HL-60 (cell line): ENCODE measurements around the gene FAM50B.

Experiments used
- DNase-seq, 2 experiments: peaks; one replicate each; pipeline ENCODE4 v3.0.0-alpha.2; 2010 to 2020; ENCODE audit warnings: low read depth in 1 of 2, low spot score in 1 of 2
- H3K27ac ChIP-seq: fragments of 250-450 bp; sonication (Bioruptor Pico); replicated peaks from 2 replicates; pipeline ENCODE4 v1.5.1; 2020; ENCODE audit warnings: mild to moderate bottlenecking, moderate library complexity
- H3K27me3 ChIP-seq: fragments of 250-450 bp; sonication (Bioruptor Pico); 2 replicates; pipeline ENCODE4 v1.5.1; 2021; ENCODE audit warnings: mild to moderate bottlenecking, moderate library complexity; ENCODE audit not compliant: insufficient read depth, poor library complexity, severe bottlenecking
- H3K4me3 ChIP-seq: replicated peaks from 2 replicates; pipeline ENCODE4 v1.5.1; 2011; ENCODE audit warnings: mild to moderate bottlenecking, control low read depth, low read length; ENCODE audit not compliant: insufficient read depth
- CTCF ChIP-seq: IDR thresholded peaks from one replicate; pipeline ENCODE4 v1.5.1; 2011; ENCODE audit warnings: low read length, control low read depth, inconsistent platforms; ENCODE audit not compliant: insufficient read depth
- GABPA ChIP-seq: IDR thresholded peaks from 2 replicates; pipeline ENCODE4 v1.6.1; 2012; ENCODE audit warnings: low read depth
- POLR2AphosphoS5 ChIP-seq: IDR thresholded peaks from 2 replicates; pipeline ENCODE4 v1.6.1; 2012; ENCODE audit warnings: low read depth
- REST ChIP-seq: IDR thresholded peaks from 2 replicates; pipeline ENCODE4 v1.6.1; 2012; ENCODE audit warnings: low read depth; ENCODE audit not compliant: insufficient replicate concordance
- SPI1 ChIP-seq: IDR thresholded peaks from 2 replicates; pipeline ENCODE4 v1.6.1; 2012; ENCODE audit warnings: low read depth, mild to moderate bottlenecking, borderline replicate concordance

The FAM50B gene

GRCh38 chr6:3891883-3892282 lies 42.7 kb downstream of the FAM50B start:
- no peak for TF ChIP-seq REST
- TF ChIP-seq POLR2AphosphoS5: no peak
- TF ChIP-seq SPI1: no peak
- no peak for TF ChIP-seq CTCF
- no peak for TF ChIP-seq GABPA
- H3K27ac ChIP-seq: no peak overlapping the region
- no peak overlapping the region for H3K4me3 ChIP-seq
- no peaks in the 10 kb centered on the region for H3K27me3 ChIP-seq
- no peak for DNase-seq

- Histone ChIP-seq H3K27me3 (no peaks in the 10 kb centered on the region), H3K27ac (no peak overlapping the region), H3K4me3 (no peak overlapping the region)
- no peak for TF ChIP-seq SPI1
- no peak for TF ChIP-seq POLR2AphosphoS5
- TF ChIP-seq GABPA: no peak
- TF ChIP-seq REST: no peak
- TF ChIP-seq CTCF: no peak
- no peak for DNase-seq
Measured at GRCh38 chr6:3892603-3893002, 43.4 kb downstream of the FAM50B start.

GRCh38 chr6:3893487-3893886 lies 44.3 kb downstream of the FAM50B start:
- no peak for TF ChIP-seq POLR2AphosphoS5
- TF ChIP-seq REST: no peak
- TF ChIP-seq GABPA: no peak
- no peak for TF ChIP-seq SPI1
- TF ChIP-seq CTCF: no peak
- H3K27me3 ChIP-seq: no peaks in the 10 kb centered on the region
- DNase-seq: no peak
- H3K27ac ChIP-seq: no peak overlapping the region
- H3K4me3 ChIP-seq: no peak overlapping the region
